GM19468 (cell line): ENCODE measurements around the gene HDAC4.

ENCODE experiments used
- ATAC-seq: cut with Tn5 transposase; IDR thresholded peaks from one replicate; pipeline ENCODE4 v1.9.1; 2021; ENCODE audit warnings: mild to moderate bottlenecking, moderate library complexity, moderate number of reproducible peaks; ENCODE audit not compliant: unreplicated experiment; ENCODE audit errors: extremely low read depth

HDAC4 gene

DNA sequence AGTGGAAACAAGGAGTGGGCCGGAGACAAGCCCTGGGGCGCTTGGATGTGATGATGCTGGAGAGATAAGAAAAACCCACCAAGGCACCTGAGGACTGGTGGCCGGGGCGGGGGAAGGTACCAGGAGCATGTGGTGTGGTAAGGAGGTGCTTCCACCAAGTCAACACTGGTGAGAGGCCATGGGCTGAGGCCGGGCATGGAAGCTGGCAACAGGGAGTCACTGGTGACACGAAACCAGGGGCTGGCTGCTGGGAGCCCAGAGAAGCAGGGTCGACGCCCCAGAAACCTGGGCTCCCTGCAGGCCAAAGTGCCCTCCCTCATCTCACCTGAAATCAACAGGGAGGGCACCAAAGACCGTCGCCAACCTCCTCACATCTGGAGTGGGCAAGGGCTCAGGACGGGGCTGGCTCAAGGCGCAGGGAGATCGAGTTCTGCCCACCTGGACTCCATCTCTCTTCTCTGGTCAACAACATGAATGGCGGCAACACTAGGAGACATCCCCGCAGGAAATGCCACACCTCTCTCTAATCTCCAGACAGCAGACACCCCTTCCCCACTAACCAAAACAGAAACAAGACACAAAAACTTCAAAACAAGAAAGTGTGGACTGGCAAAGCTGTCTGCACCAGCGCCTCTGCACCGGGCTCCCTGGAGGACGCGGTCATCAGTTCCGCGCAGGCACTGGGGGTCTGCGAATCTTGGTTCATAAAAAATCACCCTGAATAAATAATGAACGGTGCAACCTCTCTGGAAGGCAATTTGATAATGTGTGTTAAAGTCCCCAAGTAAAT, 185.5 kb downstream of the HDAC4 start:
- ATAC-seq = no peak

DNA sequence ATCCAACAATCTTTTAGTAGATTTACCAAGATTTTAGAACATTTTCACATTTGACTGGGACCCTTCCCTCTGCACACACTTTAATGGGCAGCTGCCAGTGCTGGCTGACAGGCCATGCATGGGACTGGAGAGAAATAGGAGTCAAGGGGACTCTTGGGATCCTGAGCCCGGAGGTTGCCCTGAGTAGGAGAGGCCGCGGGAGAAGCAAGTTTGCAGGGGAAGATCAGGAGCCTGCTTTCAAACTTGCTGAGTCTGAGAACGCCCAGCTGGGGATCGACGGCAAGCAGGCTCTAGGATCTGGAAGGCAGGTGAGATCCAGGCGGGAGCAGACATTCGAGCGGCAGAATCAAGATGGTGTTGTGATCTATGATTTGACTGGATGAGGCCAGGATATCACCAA, 186.1 kb downstream of the HDAC4 start:
- ATAC-seq = no peak

DNA sequence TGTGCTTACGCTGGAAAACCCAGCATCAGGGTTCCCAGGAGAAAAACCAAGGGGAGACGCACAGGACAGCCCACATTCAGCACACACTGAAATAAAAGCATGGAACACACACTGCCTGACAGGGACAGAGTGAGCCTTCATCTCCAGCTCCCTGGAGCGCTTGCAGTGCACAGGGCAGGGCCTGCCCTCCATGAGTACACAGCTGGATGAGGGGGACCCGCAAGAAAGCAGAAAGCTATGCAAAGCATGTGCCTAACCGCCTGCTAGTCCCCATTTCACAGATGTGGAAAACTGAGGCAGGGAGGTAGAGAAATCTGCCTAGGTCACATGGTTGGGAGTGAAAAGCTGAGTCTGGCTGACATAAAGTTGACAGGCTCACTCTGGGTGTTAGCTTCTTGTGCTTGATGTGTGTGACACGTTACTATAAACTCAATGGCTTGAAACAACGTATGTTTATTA, 187.1 kb downstream of the HDAC4 start:
- no peak for ATAC-seq

DNA sequence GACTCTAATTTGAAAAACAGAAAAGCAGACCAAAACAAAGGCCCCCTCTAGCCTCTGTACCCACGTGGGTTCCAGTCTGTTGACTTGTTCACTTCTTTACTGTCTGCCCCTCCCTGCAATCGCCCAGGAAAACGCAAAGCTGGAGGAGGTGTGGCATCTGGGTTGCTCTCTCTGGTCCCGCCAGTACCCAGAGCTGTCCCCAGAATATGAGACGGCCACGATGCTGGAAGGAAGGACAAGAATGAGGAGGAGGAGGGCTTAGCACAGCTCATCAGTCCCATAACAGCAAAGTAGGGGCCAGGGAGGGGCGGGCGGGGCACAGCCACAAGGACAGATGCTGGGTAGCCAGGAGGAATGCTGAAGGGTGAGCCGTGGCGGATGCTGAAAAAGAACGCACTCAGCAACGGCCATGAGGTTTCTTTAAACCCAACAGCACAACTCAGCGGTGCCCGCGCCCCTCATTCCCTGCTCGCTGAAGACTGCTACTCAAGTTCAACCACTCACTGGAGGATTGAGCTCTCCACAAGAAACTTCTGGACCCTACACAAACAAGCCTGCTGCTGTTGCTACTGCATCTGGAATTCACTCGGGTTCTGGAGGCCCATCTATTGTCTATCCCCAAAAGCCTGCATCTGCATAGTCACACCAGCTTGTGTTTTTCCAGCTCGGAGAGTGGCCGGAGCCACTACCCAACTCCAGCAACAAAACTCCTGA, 187.7 kb downstream of the HDAC4 start:
- ATAC-seq = no peak

DNA sequence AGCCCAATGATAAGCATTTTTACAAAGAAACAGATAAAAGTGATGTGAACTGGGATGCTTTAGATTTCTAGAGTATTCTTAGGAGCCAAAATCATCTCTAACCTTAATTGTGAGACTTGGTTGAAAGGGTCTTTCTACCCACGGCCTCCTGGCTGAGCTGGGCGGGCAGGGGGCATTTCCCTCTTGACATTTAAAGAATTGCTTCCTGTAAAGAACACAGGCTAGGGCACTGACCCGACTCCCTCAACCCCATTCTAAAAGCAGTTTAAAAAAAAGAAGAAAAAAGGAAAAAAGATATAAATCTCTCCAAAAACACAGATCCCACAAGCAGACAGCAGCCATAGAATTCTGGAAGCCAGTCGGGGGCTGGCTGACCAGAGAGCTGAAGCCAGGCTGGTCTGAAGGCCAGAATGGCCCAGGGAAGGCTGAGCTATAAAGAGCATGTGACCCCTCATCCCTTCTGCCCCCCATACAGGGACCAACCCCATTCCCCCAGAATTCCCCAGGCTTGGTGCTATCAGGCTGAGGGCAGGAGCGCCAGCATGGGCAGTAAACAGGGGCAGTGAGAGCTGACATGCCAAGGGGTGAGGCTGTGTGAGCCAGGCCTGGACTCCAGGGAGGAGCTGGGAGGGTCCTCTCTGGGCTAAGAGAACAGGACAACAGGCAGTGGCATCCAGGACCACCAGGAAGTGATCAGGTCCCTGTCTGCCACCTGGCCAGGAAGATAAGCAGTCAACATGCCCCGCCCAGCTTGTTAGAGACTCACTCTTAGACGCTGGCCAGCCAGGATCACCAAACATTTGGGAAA, 188.5 kb downstream of the HDAC4 start:
- no peak for ATAC-seq

DNA sequence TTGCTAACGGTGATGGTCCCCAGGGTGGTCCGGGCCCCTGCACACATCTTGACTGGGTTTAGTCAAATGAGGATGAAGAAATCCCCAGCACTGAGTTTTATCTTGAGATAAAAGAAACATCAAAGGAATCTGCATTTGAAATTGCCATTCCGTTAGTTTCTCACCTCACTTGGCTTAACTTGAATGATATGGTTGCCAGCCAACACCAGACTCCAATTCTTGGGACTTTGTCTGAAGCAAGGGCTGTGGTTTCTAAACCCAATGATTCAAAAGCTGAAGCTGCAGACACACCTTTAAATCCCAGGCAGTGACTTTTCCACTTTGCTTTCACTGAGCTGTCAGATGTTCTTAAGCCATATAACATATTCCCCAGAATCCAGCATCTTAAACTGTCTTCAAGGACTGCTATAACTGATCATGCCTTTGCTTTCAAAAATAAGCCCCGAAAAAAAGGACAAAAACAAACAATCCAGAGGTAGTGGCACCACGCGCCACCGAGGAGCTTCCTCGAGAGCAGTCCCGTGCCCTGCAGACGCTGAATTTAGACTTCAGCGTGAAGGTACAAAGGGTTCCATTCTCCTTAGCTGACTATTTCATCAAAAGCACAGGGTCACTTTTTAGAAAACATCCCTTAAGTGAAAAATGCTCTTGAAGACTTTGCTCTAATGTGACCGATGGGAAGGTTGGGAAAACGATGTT, 189.3 kb downstream of the HDAC4 start:
- no peak for ATAC-seq

DNA sequence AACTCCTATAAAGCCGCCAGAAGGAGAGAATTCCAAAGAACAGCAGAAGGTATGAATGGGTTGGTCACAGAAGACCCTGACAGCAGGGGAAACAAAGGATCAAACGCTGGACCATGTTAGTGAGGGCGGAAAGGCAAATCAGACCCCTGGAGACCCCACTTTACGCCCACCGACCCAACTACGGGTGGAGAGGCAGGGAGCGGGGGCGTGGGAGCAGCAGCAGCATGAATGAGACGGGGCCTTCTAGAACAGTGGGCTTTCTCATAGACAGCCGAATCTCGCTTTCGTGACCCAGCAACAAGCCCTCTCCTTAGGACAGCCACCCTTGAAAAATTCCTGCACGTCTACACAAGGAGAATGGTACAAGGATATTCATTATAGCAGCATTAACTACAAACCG, 191.0 kb downstream of the HDAC4 start:
- no peak for ATAC-seq

DNA sequence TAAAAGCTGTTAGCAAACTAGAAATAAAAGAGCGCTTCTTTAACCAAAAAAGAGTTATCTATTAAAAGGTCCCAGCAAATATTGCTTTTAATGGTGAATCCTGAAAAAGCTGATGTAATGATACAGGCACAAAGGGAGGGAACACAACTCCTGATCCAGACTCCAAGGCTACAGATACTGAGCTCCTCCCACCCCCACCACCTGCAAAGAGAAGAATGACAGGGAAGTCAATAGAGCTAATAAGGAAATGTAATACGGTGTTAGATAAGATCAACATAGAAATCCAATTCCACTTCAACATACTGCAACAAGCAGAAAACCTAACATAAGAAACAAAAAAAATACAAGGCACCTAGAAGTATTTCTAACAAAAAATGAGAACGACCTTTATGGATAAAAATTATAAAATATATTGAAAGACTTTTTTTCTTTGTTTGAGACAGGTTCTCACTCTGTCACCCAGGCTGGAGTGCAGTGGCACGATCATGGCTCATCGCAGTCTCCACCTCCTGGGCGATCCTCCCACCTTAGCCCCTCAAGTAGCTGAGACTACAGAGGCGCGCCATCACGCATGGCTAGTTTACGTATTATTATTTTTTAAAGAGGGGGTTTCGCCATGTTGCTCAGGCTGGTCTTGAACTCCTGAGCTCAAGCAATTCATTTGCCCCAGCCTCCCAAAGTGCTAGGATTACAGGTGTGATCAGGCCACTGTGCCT, 192.2 kb downstream of the HDAC4 start:
- ATAC-seq = no peak

DNA sequence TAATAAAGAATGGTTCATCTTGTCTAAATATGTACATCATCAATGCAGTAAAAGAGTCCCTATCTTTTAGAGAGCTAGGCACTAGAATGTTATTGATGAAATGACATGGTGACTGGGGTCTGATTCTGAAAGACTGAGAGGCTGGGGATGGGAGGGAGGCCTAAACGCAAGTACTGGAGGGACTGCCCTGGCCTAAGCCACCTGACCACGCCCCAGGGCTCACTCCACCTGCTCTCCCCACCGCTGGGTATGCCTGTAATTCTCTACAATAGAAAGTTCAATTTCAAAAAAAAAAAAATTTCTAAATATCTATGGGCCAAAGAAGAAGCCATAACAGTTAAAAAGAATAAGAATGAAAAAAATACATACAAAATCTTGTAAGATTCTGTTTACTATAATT, 194.0 kb downstream of the HDAC4 start:
- no peak for ATAC-seq

DNA sequence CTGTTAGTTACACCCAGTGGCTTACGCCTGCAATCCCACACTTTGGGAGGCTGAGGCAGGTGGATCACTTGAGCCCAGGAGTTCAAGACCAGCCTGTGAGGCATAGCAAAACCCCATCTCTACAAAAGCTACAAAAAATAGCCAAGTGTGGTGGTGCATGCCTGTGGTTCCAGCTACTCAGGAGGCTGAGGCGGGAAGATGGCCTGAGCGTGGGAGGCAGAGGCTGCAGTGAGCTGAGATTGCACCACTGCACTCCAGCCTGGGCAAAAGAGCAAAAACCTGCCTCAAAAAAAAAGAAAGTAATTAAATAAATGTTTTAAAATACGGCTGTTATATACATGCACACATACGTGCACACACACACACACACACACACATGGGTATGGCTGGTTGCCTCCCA, 194.8 kb downstream of the HDAC4 start:
- ATAC-seq = no peak

DNA sequence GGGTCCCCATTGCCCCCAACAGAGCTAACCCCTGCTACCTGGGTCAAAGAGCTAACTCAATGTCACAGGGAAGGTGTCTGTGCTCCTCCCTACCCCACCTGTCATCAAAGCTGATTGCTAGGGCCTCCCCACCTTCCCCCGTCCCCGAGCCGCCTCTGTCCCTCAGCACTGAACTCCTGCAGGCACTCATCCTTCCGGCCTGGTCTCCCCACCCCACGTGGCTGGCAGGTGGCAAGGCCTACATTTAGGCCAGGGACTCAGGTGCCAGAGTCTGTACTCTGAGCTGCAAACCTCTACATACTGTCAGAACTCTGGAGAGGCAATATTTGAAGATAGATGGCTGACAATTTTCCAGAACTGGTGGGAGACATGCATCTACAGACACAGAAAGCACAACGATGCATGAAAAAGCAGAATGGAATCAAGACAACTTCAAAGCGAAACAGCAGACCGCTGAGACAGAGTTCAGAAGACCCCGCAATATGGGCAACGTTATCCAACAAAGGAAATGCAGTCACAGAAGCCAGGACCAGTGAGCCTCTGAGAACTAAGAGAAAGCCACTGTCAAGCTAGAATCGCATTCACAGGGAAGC, 195.8 kb downstream of the HDAC4 start:
- no peak for ATAC-seq

DNA sequence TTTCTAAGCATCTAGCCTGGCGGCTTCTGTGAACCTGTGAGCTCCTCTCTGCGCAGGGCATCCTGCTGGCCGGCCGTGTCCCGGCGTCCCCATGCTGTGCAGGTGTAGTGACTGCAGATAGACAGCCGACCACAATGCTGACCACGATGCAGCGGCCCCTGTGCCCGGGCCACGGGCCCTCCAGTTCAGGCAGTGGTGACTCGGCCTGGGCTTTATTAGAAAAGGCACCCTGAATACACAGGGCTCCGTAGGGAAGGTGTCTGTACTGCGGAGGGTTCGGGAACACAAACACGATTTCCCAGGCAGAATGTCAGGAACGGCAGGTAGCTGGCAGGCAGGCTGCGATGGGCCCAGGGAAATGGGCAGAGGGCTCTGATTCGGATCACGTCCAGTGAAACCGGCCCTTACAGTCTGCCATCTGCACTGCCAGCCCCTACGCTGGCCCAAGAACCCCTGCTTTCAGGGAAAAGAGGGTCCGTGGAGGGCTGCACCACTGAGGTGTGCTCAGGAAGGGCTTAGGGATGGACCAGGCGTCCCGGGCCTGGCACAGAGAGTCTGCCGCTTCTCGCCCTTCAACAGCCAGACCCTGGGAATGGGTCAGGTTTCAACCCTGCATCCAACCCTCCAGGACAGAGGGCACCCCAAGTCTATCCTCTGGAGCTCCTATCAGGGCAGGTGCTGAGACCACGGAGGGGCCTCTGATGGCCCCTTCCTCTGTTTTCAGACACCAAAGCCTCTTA, 196.5 kb downstream of the HDAC4 start:
- ATAC-seq = no peak

DNA sequence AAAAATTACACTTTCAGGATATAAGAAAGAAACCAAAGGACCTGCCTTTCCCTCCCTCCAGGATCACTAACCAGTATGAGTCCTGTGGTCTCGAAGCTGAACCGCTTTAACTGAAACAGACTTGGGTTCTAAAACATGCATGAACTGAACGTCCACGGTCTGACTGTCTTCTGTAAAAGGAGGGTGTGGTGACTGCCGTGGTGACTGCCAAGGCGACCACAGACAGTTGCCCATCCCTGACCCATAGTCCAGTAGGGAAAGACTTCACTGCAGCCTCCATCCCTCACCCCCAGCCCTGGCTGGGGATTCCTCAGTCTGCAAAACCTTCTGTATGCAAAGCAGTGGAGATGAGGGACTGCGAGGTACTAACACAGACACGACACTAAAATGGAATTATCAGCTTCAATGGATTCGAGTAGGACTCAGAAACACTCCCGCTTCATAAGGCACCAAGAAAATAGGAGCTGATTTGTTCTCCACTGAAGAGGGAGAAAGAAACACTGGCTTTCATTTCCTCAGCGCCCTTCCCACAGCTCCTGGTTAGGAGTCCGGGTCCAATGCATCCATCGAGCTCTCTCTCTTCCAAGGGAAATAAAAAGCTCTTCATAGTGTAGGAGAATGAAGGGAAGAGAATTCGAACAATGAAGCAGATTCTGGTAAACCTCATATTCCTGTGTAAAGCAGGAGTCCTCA, 197.2 kb downstream of the HDAC4 start:
- ATAC-seq = no peak

DNA sequence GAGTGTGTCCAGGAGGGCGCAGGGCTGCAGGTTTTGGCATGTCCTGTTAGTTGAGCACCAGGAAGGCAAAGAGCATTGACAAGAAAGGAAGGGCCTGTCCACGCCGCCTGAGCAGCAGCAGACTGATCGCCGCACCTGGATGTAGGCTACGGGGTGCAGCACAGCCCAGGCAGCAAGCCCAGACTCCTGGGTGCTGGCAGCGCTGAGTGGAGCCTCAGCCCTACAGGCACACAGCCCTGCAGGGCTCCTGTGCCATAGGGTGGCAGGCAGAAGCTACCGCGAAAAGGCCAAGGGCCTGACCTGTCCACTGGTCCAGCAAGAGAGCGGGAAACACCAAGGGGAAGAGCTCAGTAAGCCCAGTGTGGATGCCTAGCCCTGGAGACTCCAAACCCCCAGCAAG, 198.0 kb downstream of the HDAC4 start:
- no peak for ATAC-seq

DNA sequence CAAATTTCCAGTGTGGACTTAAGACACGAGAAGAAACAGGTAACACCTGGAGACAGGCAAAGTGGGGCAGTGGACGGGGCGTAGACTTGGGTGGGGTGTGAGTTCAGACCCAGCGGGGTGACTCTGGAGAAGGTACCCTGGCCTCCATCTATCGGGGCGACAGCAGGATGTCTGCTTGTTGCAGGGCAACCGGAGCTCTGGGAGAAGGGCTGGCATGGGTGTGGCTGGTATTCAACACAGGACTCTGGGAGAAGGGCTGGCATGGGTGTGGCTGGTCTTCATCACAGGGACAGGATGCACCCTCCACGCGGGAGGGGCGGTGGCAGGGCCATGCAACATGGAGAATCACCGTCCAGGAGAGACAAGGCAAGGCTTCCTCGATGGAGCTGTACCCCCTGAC, 198.5 kb downstream of the HDAC4 start:
- ATAC-seq = no peak

DNA sequence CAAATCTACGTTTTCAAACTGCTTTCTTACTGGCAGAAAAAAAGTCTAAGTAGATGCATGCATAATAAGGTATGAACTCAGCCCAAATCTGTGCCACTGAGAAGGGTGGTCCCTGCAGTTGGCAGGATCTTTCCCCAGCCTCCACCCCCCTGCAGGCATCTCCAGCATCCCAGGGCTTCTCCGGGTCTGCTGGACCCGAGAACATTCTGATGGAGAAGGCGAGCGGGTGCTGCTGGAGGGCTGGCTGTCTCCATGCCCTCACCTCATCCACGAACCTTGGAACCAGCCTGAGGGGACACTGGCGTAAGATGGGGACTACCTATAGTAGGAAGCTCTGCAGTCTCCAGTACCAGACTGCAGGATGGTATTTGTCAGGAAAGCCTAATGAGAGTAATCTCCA, 198.9 kb downstream of the HDAC4 start:
- no peak for ATAC-seq

DNA sequence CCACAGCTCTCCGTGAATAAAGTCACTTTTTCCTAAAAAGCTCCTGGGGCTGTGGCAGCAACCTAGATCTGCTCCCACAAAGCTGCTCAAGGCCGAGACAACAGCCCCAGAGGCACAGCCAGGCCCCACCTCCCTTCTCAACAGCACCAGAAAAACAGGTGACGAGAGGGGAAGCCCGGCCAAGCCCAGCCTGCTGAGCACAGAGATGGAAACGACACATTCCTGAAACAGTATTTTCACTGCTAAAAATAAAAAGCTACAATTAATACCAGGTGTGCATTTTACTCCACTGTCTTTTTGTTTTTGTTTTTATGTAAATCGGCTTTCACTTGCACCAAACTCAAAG, 199.3 kb downstream of the HDAC4 start:
- ATAC-seq = no peak
